Measurements from ENCODE around the gene DPPA5. TPM values are rescaled to one million over a fixed set of nuclear protein-coding genes. Genes with fewer than 3 reads are reported as not detected.

DPPA5 gene
- total RNA-seq, 1 experiment from 2014 or later, result 1.2 TPM

DNA sequence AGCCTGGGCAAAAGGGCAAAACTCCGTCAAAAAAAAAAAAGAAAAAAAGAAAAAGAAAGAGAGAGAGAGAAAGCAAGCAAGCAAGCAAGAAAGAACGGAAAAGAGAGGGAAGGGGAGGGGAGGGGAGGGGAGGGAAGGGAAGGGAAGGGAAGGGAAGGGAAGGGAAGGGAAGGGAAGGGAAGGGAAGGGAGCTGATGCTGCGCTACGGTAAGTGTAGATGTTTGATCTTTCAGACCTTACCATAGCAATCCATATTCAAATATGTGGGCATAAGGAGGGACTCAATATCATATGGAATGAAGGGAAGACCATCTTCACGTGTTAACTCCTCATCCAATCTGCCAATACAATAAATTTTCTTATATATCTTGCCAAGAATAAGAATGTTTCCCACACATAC lies 11.9 kb downstream of the DPPA5 start:
- no peak overlapping the region for H3K4me3 Mint-ChIP-seq
- TF ChIP-seq, protein P1, sequence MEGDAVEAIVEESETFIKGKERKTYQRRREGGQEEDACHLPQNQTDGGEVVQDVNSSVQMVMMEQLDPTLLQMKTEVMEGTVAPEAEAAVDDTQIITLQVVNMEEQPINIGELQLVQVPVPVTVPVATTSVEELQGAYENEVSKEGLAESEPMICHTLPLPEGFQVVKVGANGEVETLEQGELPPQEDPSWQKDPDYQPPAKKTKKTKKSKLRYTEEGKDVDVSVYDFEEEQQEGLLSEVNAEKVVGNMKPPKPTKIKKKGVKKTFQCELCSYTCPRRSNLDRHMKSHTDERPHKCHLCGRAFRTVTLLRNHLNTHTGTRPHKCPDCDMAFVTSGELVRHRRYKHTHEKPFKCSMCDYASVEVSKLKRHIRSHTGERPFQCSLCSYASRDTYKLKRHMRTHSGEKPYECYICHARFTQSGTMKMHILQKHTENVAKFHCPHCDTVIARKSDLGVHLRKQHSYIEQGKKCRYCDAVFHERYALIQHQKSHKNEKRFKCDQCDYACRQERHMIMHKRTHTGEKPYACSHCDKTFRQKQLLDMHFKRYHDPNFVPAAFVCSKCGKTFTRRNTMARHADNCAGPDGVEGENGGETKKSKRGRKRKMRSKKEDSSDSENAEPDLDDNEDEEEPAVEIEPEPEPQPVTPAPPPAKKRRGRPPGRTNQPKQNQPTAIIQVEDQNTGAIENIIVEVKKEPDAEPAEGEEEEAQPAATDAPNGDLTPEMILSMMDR (conservative IDR thresholded peaks at IDR 0.05), result no peak

More for the DNA sequence above, 11.9 kb downstream of the DPPA5 start:
- WGBS (ENCODE audit: extremely low coverage, insufficient read length, low lambda C conversion rate), result no CpG with 5 or more reads among the region's 5 CpGs
- no peak overlapping the region for H3K56ac ChIP-seq (ENCODE audit: insufficient read length, low read depth, low read length)
- H3K27ac ChIP-seq (ENCODE audit: insufficient read length, low read depth, low read length), result no peak overlapping the region
- H3K27me3 ChIP-seq (ENCODE audit: insufficient read depth, low read length), result no peaks in the 10 kb centered on the region
- no peak overlapping the region for H3K4ac ChIP-seq (ENCODE audit: low read depth, low read length)
- H3K9ac ChIP-seq (ENCODE audit: extremely low read depth, insufficient read length, low read length), result no peak overlapping the region
- no peaks in the 10 kb centered on the region for H3K79me2 ChIP-seq (ENCODE audit: insufficient read depth, low read length)
- no peak overlapping the region for H4K5ac ChIP-seq (ENCODE audit: insufficient read length, low read depth, low read length)
- H2BK120ac ChIP-seq (ENCODE audit: low read depth, low read length, poor library complexity, severe bottlenecking), result no peak overlapping the region
- H3K18ac ChIP-seq (ENCODE audit: insufficient read length, low read depth, low read length), result no peak overlapping the region
- no peak overlapping the region for H2BK5ac ChIP-seq (ENCODE audit: insufficient read length, low read length)
- no peak overlapping the region for H3K4me2 ChIP-seq (ENCODE audit: insufficient read depth, insufficient read length, low read length)
- H2BK20ac ChIP-seq (ENCODE audit: low read depth, low read length, poor library complexity, severe bottlenecking), result no peak overlapping the region
- no peak overlapping the region for H2AFZ ChIP-seq (ENCODE audit: low read length)
- Mint-ChIP-seq H3K27me3 (ENCODE audit: low read depth) (peaks cover 2% of the 10 kb centered on the region; the same call in 1 of the 2 replicates), H3K4me1 (peaks cover 18 to 23% of the 10 kb centered on the region in 2 experiments), H3K27ac (no peak overlapping the region), H3K9me3 (no peaks in the 10 kb centered on the region), H3K36me3 (ENCODE audit: insufficient read depth in 1 of 3, low read depth in 3 of 3) (peaks cover 0 to 1% (median 0%) of the 10 kb centered on the region in 3 experiments; a peak in 2 of 7 replicates)
- no peak overlapping the region for H2BK15ac ChIP-seq (ENCODE audit: low read depth, low read length)
- H3K23ac ChIP-seq (ENCODE audit: insufficient read length, low read depth, low read length), result no peak overlapping the region
- H2BK12ac ChIP-seq (ENCODE audit: insufficient read length, low read depth, low read length), result no peak overlapping the region
- H4K20me1 ChIP-seq (ENCODE audit: control insufficient read depth, insufficient read depth, insufficient read length), result no peaks in the 10 kb centered on the region
- no peak overlapping the region for H4K8ac ChIP-seq (replicated peaks; ENCODE audit: insufficient read length, low read depth, low read length)
- DNase-seq, result no peak
- H4K91ac ChIP-seq (ENCODE audit: insufficient read length, low read depth, low read length), result no peak overlapping the region
- no peak overlapping the region for H3T11ph ChIP-seq (ENCODE audit: low read length)
- H3K79me1 ChIP-seq (ENCODE audit: insufficient read depth, low read depth, low read length, poor library complexity, severe bottlenecking), result no peaks in the 10 kb centered on the region
- no peaks in the 10 kb centered on the region for H3K9me3 ChIP-seq (ENCODE audit: control insufficient read depth, low read depth, low read length)
- H3K4me1 ChIP-seq (ENCODE audit: insufficient read depth, low read length), result no peaks in the 10 kb centered on the region
- no peaks in the 10 kb centered on the region for H3K23me2 ChIP-seq (ENCODE audit: insufficient read length, low read depth, low read length, poor library complexity, severe bottlenecking)
- H3K14ac ChIP-seq (ENCODE audit: insufficient read depth, low read length), result no peak overlapping the region
- H2AK5ac ChIP-seq (ENCODE audit: insufficient read length, low read length), result no peak overlapping the region
